B cell (primary cell): Measurements from ENCODE around the gene ATG12. TPM values are rescaled to one million over a fixed set of nuclear protein-coding genes. Genes with fewer than 3 reads are reported as not detected.

Experiments
- ATAC-seq: fragments of 200-7000 bp; cut with Tn5 transposase; one replicate; pipeline ENCODE4 v1.10.0; 2021; ENCODE audit warnings: low read depth, mild to moderate bottlenecking, moderate number of reproducible peaks, moderate library complexity
- CTCF ChIA-PET: fragments of 350-600 bp; sonication (Branson Sonifier 250); formaldehyde crosslinking; loops from one replicate; lab custom pipeline; 2021; ENCODE audit warnings: antibody characterized with exemption, inconsistent platforms; lab: Charles Lee
- POLR2A ChIA-PET: fragments of 350-600 bp; sonication (Branson Sonifier 250); formaldehyde crosslinking; loops from one replicate; lab custom pipeline; 2021; ENCODE audit warnings: antibody characterized with exemption; lab: Charles Lee
- DNase-seq: peaks from one replicate; pipeline ENCODE4 v3.0.0; 2013
- H2AFZ ChIP-seq: 2 replicates; pipeline ENCODE4 v1.6.1; 2012; ENCODE audit warnings: mild to moderate bottlenecking, low read depth, low read length; ENCODE audit not compliant: insufficient read depth, poor library complexity, severe bottlenecking
- H3K27ac ChIP-seq, 2 donors: 1 replicate in 1 of 2; 2 replicates in 1 of 2; pipeline ENCODE4 v1.5.1; 2012 to 2013; ENCODE audit warnings: low read length in 2 of 2, mild to moderate bottlenecking in 2 of 2, moderate library complexity in 1 of 2
- H3K27me3 ChIP-seq, 4 experiments: fragments of 200-600 bp in 1 of 4; sonication (generic) in 1 of 4; replicated peaks in 1 of 4; 1 replicate in 2 of 4; 2 replicates in 2 of 4; pipeline versions ENCODE4 v1.6.1 to v1.7.0; 2013 to 2016; ENCODE audit warnings: low read length in 3 of 4, mild to moderate bottlenecking in 2 of 4, mixed read lengths in 1 of 4, moderate library complexity in 1 of 4; ENCODE audit not compliant: insufficient read depth in 4 of 4, control insufficient read depth in 3 of 4; ENCODE audit errors: control extremely low read depth in 1 of 4
- H3K36me3 ChIP-seq, 2 experiments: replicated peaks in 1 of 2; 1 replicate in 1 of 2; 2 replicates in 1 of 2; pipeline versions ENCODE4 v1.6.1 to v1.7.1; 2013; ENCODE audit warnings: low read length in 1 of 2; ENCODE audit not compliant: insufficient read depth in 2 of 2, control insufficient read depth in 1 of 2; ENCODE audit errors: control extremely low read depth in 1 of 2, extremely low read depth in 1 of 2
- H3K4me1 ChIP-seq, 2 donors: fragments of 200-600 bp in 1 of 2; sonication (generic) in 1 of 2; 1 replicate in 1 of 2; 2 replicates in 1 of 2; pipeline versions ENCODE4 v1.5.1 to v1.6.1; 2013 to 2017; ENCODE audit warnings: low read length in 2 of 2; ENCODE audit not compliant: control insufficient read depth in 2 of 2, insufficient read depth in 2 of 2
- H3K4me2 ChIP-seq: replicated peaks from 2 replicates; pipeline ENCODE3; 2012; ENCODE audit warnings: mild to moderate bottlenecking, low read depth, low read length; ENCODE audit not compliant: poor library complexity, severe bottlenecking
- H3K4me3 ChIP-seq, 5 experiments: fragments of 200-600 bp in 1 of 5; sonication (generic) in 1 of 5; 1 replicate in 3 of 5; 2 replicates in 2 of 5; pipeline versions ENCODE4 v1.5.1 to v1.7.0; 2011 to 2016; ENCODE audit warnings: low read length in 4 of 5, mild to moderate bottlenecking in 4 of 5, low read depth in 2 of 5, control low read depth in 1 of 5, moderate library complexity in 1 of 5; ENCODE audit not compliant: insufficient read depth in 1 of 5; ENCODE audit errors: control extremely low read depth in 1 of 5, extremely low read depth in 1 of 5
- H3K79me2 ChIP-seq: fragments of 200-600 bp; sonication (generic); one replicate; pipeline ENCODE4 v1.6.0; 2016; ENCODE audit warnings: low read length; ENCODE audit not compliant: control insufficient read depth, insufficient read depth
- H3K9ac ChIP-seq: fragments of 200-600 bp; sonication (generic); 2 replicates; pipeline ENCODE4 v1.6.1; 2017; ENCODE audit warnings: mild to moderate bottlenecking, low read length, moderate library complexity
- H3K9me3 ChIP-seq, 3 donors: one replicate each; pipeline versions ENCODE4 v1.6.1 to v1.7.1; 2013; ENCODE audit warnings: low read length in 2 of 3; ENCODE audit not compliant: control insufficient read depth in 2 of 3, insufficient read depth in 1 of 3; ENCODE audit errors: control extremely low read depth in 1 of 3
- H4K20me1 ChIP-seq: 2 replicates; pipeline ENCODE4 v1.6.0; 2012; ENCODE audit warnings: mild to moderate bottlenecking, low read length; ENCODE audit not compliant: insufficient read depth, control insufficient read depth, poor library complexity, severe bottlenecking
- H3K27ac Mint-ChIP-seq: one replicate; pipeline ENCODE4 v1.8.0; 2021; ENCODE audit warnings: mixed read lengths
- H3K27me3 Mint-ChIP-seq: one replicate; pipeline ENCODE4 v1.8.0; 2021; ENCODE audit warnings: mixed read lengths
- H3K4me1 Mint-ChIP-seq: one replicate; pipeline ENCODE4 v1.8.0; 2021; ENCODE audit warnings: mixed read lengths
- H3K4me3 Mint-ChIP-seq: one replicate; pipeline ENCODE4 v1.8.0; 2021; ENCODE audit warnings: mixed read lengths
- H3K9me3 Mint-ChIP-seq: one replicate; pipeline ENCODE4 v1.8.0; 2022; ENCODE audit warnings: mixed read lengths; ENCODE audit not compliant: insufficient read depth
- EZH2 ChIP-seq: IDR thresholded peaks from 2 replicates; pipeline ENCODE4 v1.6.1; 2012; ENCODE audit warnings: borderline replicate concordance, low read depth, mild to moderate bottlenecking, moderate library complexity, low read length; ENCODE audit not compliant: insufficient read depth, poor library complexity, severe bottlenecking
- WGBS: methylation state at CpG from one replicate; pipeline ENCODE4 v1.1.5; 2013; ENCODE audit warnings: missing lambda C conversion rate; ENCODE audit not compliant: insufficient coverage; 5-methylcytosine and 5-hydroxymethylcytosine counted together
- intact Hi-C: fragments of 100-400 bp; cut with micrococcal nuclease; formaldehyde crosslinking; loops from one replicate; pipeline ENCODE4 v1.10.0; 2022
- polyA plus RNA-seq: library from polyadenylated mRNA; depleted of rRNA; stranded (reverse); fragments of >200 nt; gene quantifications from 2 replicates; pipeline ENCODE4 v1.2.3, GENCODE V29; 2012
- total RNA-seq, 2 donors: library from RNA; stranded (reverse); fragments of 120-200 nt in 1 of 2; gene quantifications; 1 replicate in 1 of 2; 2 replicates in 1 of 2; pipeline versions ENCODE4 v1.2.3 to v1.2.4, GENCODE V29; 2013 to 2022
- TF ChIP-seq, protein P1 (sequence below): fragments of 200-600 bp; IDR thresholded peaks from one replicate; pipeline ENCODE4 v1.8.0; 2022; ENCODE audit warnings: antibody characterized with exemption, mild to moderate bottlenecking

ATG12 gene
- total and polyA plus RNA-seq, 2 donors (not counting 1 experiment from before 2014, with no cell fraction given) = 60.8 to 97.5 TPM

DNA sequence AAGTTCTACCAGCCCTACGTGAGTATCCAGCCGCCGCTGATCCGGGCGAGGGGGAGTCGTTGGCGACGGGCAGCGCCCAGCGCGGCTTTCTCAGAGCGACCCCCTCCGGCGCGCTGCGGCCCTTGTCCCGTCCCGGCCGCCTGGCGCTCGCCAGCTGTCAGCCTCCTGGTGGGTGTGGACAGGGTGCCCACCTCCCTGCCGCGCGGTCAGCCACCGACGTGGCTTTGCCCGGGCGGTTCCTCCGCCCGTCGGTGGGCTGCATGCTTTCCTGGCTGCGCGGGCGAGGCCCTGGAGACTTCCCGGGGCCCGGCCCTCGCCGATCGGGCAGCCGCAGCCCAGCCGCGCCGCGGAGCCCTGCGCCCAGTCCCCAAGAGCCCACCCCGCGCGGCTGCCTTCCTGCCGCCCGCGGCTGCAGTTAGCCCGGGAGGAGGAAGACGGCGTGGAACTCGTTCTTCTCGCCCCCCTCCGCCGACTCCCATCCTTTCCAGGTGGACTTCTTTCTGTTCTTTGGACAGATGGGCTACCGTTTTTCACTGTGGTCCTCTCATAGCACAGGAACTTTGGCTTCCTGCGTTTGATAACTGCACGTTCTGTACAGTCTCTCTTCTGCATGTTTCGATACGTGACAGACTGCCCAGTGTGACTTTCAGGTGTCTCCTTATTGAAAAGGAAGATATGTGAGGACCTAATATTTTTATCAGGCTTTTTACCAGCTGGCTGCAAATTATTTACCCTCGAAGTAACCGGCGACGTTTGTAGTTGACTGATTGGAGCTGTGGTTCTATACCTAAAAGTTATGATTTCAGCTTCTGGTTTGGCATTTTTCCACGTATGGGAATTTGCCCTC lies 947 bp upstream of the ATG12 start:
- ChIA-PET CTCF (interaction anchor here (0.6 to 2.6 kb wide), 8 partner anchors 8 to 533 kb away, joined by 3 to 15 read pairs (median 5); partner anchors contain the start of gene TICAM2), POLR2A (interaction anchor here (1.6 kb wide), 1 partner anchor 673 kb away, joined by 3 read pairs; the partner anchor contains the start of gene TRIM36)
- Histone ChIP-seq H3K9me3 (no peaks in the 10 kb centered on the region), H3K36me3 (peaks cover 0 to 8% of the 10 kb centered on the region in 2 experiments), H3K4me2 (peak overlapping the region; percentile 68), H3K9ac (peak overlapping the region; percentile 95), H4K20me1 (peaks cover 20% of the 10 kb centered on the region), H3K27me3 (no peaks in the 10 kb centered on the region), H2AFZ (peak overlapping the region; percentile 96), H3K4me3 (peak overlapping the region; percentile 81 to 96 (median 93)), H3K79me2 (peaks cover 83% of the 10 kb centered on the region), H3K4me1 (peaks cover 41 to 45% of the 10 kb centered on the region in 2 donors), H3K27ac (peak overlapping the region; percentile 61 to 89)
- TF ChIP-seq, protein P1, sequence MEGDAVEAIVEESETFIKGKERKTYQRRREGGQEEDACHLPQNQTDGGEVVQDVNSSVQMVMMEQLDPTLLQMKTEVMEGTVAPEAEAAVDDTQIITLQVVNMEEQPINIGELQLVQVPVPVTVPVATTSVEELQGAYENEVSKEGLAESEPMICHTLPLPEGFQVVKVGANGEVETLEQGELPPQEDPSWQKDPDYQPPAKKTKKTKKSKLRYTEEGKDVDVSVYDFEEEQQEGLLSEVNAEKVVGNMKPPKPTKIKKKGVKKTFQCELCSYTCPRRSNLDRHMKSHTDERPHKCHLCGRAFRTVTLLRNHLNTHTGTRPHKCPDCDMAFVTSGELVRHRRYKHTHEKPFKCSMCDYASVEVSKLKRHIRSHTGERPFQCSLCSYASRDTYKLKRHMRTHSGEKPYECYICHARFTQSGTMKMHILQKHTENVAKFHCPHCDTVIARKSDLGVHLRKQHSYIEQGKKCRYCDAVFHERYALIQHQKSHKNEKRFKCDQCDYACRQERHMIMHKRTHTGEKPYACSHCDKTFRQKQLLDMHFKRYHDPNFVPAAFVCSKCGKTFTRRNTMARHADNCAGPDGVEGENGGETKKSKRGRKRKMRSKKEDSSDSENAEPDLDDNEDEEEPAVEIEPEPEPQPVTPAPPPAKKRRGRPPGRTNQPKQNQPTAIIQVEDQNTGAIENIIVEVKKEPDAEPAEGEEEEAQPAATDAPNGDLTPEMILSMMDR = no peak
- no peak for TF ChIP-seq EZH2
- H3K27ac Mint-ChIP-seq = peak overlapping the region; percentile 100
- H3K4me1 Mint-ChIP-seq = peaks cover 70% of the 10 kb centered on the region
- intact Hi-C loops = loop anchor here (5.0 kb wide), 1 partner anchor 545 kb away; the partner anchor contains the start of gene CCDC112
- H3K27me3 Mint-ChIP-seq = no peaks in the 10 kb centered on the region
- H3K4me3 Mint-ChIP-seq = peak overlapping the region; percentile 100
- under 1% methylated on average over 61 of the region's 68 CpGs for WGBS
- ATAC-seq (peak; percentile 46), DNase-seq (no peak)
- H3K9me3 Mint-ChIP-seq = no peaks in the 10 kb centered on the region
